Astrocyte of the cerebellum (primary cell): Measurements from ENCODE around the gene CASP10.

Experiments
- DNase-seq: peaks from one replicate; pipeline ENCODE4 v3.0.0-alpha.2; 2011; ENCODE audit warnings: low read depth
- H3K4me3 ChIP-seq: 2 replicates; pipeline ENCODE4 v1.5.1; 2011; ENCODE audit warnings: mild to moderate bottlenecking, low read depth, low read length, moderate library complexity
- CTCF ChIP-seq: IDR thresholded peaks from 2 replicates; pipeline ENCODE4 v1.5.1; 2012; ENCODE audit warnings: low read length, low read depth, moderate library complexity, mild to moderate bottlenecking; ENCODE audit errors: missing control alignments
- in situ Hi-C: cut with HindIII; loops from 2 replicates; pipeline ENCODE4 v1.10.0; 2017; ENCODE audit warnings: low sequenced_read_pairs

Gene CASP10

GRCh38 chr2:201258666-201259615 lies 76.0 kb downstream of the CASP10 start:
- DNase-seq = no peak
- TF ChIP-seq CTCF = peak; percentile 30
- peak overlapping the region; percentile 68 for H3K4me3 ChIP-seq
- in situ Hi-C loops = loop anchor here (10.0 kb wide), 1 partner anchor 106 kb away; no protein-coding TSS in a partner anchor

GRCh38 chr2:201260302-201260800 lies 77.4 kb downstream of the CASP10 start, which contains the start of gene CASP8:
TSS of gene CASP8 (plus strand) at chr2:201260536. CDS start at chr2:201266487, 5,951 bp downstream.
- peak within 1 kb of the TSS; percentile 68 for H3K4me3 ChIP-seq
- DNase-seq = no peak

GRCh38 chr2:201261471-201261870 lies 78.5 kb downstream of the CASP10 start:
- no peak for DNase-seq
- no peak for TF ChIP-seq CTCF
- no peak overlapping the region for H3K4me3 ChIP-seq
- in situ Hi-C loops = no loop called here

More at GRCh38 chr2:201260302-201260800, 77.4 kb downstream of the CASP10 start, which contains the start of gene CASP8:
- in situ Hi-C loops = no loop called here
- TF ChIP-seq CTCF = no peak

GRCh38 chr2:201261906-201262305 lies 79.0 kb downstream of the CASP10 start:
- no peak for TF ChIP-seq CTCF
- no peak overlapping the region for H3K4me3 ChIP-seq
- in situ Hi-C loops = no loop called here
- DNase-seq = no peak

GRCh38 chr2:201262718-201263117 lies 79.8 kb downstream of the CASP10 start:
- in situ Hi-C loops = no loop called here
- TF ChIP-seq CTCF = no peak
- no peak overlapping the region for H3K4me3 ChIP-seq
- DNase-seq = no peak

GRCh38 chr2:201263779-201264178 lies 80.8 kb downstream of the CASP10 start:
- in situ Hi-C loops = no loop called here
- no peak overlapping the region for H3K4me3 ChIP-seq
- no peak for TF ChIP-seq CTCF
- DNase-seq = no peak
